K562 (cell line): ENCODE data around the gene CLEC4F. TPM values are rescaled to one million over a fixed set of nuclear protein-coding genes. Genes with fewer than 3 reads are reported as not detected.

Source experiments
- E2F4 ChIP-seq: sonication (generic); formaldehyde crosslinking; IDR thresholded peaks from 2 replicates; pipeline ENCODE4 v1.8.0; 2022; ENCODE audit warnings: mild to moderate bottlenecking, low read depth, missing genetic modification reagents
- MGA ChIP-seq: fragments of 450-650 bp; IDR thresholded peaks from 2 replicates; pipeline ENCODE4 v1.6.1; 2016; ENCODE audit warnings: mild to moderate bottlenecking, moderate library complexity
- MYC ChIP-seq, 2 experiments: fragments of 250-450 bp in 1 of 2; sonication (Bioruptor Pico) in 1 of 2; IDR thresholded peaks; 2 replicates each; pipeline versions ENCODE4 v1.5.1 to v1.6.1; 2012 to 2021; ENCODE audit warnings: low read depth in 2 of 2, borderline replicate concordance in 1 of 2, improper control_type of control experiment in 1 of 2, low read length in 1 of 2, mild to moderate bottlenecking in 1 of 2, moderate library complexity in 1 of 2
- NRF1 ChIP-seq, 2 experiments: fragments of 450-650 bp; IDR thresholded peaks in 1 of 2; conservative IDR thresholded peaks in 1 of 2; 2 replicates each; pipeline ENCODE4 v1.6.1; 2014; ENCODE audit warnings: mild to moderate bottlenecking in 2 of 2
- THAP12 ChIP-seq: fragments of 250-450 bp; sonication (Bioruptor Pico); IDR thresholded peaks from 2 replicates; pipeline ENCODE4 v1.9.0; 2021; ENCODE audit warnings: mild to moderate bottlenecking, inconsistent platforms
- VEZF1 ChIP-seq: fragments of 200-800 bp; sonication (Bioruptor generic); IDR thresholded peaks from 2 replicates; pipeline ENCODE4 v1.6.1; 2017; ENCODE audit warnings: missing genetic modification characterization, missing compliant biosample characterization
- ZKSCAN1 ChIP-seq: fragments of 150-350 bp; IDR thresholded peaks from 2 replicates; pipeline ENCODE4 v1.6.1; 2016; ENCODE audit warnings: low read depth, low read length
- polyA plus RNA-seq, 8 experiments: library from polyadenylated mRNA; depleted of rRNA in 4 of 8; stranded (reverse) in 5 of 8; unstranded in 3 of 8; fragments of >200 nt; fragmentation: Nextera tagmentation in 2 of 8; fragmentation: Illumina TruSeq in 1 of 8; extraction: Ambion mirVana in 2 of 8; extraction: Trizol in 1 of 8; gene quantifications; 2 replicates each; pipeline versions ENCODE4 v1.2.1 to v1.2.3, GENCODE V29; 2011 to 2014; ENCODE audit warnings: inconsistent platforms in 1 of 8, missing spikeins in 1 of 8
- total RNA-seq, 7 experiments: library from RNA; depleted of rRNA in 6 of 7; stranded (reverse); fragments of >200 nt in 6 of 7; fragmentation: Illumina TruSeq in 2 of 7; extraction: Trizol in 2 of 7; gene quantifications; 2 replicates each; pipeline versions ENCODE4 v1.2.1 to v1.2.3, GENCODE V29; 2011 to 2021; ENCODE audit warnings: low replicate concordance in 1 of 7

The CLEC4F gene
- total and polyA plus RNA-seq, 9 of the 15 experiments (the other 6 are each of a cell fraction or from before 2014, with no cell fraction given) = not detected

- TF ChIP-seq THAP12 (CRISPR knock-in tag) (no peak), E2F4 (no peak), MGA (peak; percentile 82), ZKSCAN1 (0 out of 2 replicates have a peak, but pooled peaks have one; percentile 13), MYC (IDR thresholded peaks at IDR 0.05; ENCODE audit: low read depth, low read length) (peak; percentile 81), MYC (CRISPR knock-in tag; IDR thresholded peaks at IDR 0.05; ENCODE audit: borderline replicate concordance, low read depth) (no peak), NRF1 (conservative IDR thresholded peaks at IDR 0.05 in 1 of 2, IDR thresholded peaks at IDR 0.05 in 1 of 2) (peak in 1 of 2 experiments; percentile 58; a peak in 3 of 4 replicates), VEZF1 (peak; percentile 87)
These were observed 52.5 kb downstream of the CLEC4F start, which contains the start of gene ADD2 (continued) for GRCh38 chr2:70767699-70768589.
